Measurements from ENCODE around the gene ULK4.

Gene ULK4

DNA sequence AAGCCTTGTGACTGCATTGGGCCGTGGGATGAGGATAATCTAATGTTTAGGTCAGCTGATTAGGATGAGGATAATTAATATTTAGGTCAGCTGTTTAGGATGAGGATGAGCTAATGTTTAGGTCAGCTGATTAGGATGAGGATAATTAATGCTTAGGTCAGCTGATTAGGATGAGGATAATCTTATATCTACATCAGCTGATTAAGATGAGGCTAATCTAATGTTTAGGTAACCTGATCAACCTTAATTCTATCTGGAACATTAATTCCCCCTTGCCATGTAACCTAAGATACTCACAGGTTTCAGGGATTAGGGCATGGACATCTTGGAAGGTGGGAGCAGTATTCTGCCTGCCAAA lies 362.8 kb downstream of the ULK4 start:
- no peak overlapping the region for H3K4me3 ChIP-seq (ENCODE audit: low read length)
- DNase-seq (ENCODE audit: low read depth): no peak
- TF ChIP-seq, protein P1, sequence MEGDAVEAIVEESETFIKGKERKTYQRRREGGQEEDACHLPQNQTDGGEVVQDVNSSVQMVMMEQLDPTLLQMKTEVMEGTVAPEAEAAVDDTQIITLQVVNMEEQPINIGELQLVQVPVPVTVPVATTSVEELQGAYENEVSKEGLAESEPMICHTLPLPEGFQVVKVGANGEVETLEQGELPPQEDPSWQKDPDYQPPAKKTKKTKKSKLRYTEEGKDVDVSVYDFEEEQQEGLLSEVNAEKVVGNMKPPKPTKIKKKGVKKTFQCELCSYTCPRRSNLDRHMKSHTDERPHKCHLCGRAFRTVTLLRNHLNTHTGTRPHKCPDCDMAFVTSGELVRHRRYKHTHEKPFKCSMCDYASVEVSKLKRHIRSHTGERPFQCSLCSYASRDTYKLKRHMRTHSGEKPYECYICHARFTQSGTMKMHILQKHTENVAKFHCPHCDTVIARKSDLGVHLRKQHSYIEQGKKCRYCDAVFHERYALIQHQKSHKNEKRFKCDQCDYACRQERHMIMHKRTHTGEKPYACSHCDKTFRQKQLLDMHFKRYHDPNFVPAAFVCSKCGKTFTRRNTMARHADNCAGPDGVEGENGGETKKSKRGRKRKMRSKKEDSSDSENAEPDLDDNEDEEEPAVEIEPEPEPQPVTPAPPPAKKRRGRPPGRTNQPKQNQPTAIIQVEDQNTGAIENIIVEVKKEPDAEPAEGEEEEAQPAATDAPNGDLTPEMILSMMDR (conservative IDR thresholded peaks at IDR 0.05; ENCODE audit: low read length): no peak

DNA sequence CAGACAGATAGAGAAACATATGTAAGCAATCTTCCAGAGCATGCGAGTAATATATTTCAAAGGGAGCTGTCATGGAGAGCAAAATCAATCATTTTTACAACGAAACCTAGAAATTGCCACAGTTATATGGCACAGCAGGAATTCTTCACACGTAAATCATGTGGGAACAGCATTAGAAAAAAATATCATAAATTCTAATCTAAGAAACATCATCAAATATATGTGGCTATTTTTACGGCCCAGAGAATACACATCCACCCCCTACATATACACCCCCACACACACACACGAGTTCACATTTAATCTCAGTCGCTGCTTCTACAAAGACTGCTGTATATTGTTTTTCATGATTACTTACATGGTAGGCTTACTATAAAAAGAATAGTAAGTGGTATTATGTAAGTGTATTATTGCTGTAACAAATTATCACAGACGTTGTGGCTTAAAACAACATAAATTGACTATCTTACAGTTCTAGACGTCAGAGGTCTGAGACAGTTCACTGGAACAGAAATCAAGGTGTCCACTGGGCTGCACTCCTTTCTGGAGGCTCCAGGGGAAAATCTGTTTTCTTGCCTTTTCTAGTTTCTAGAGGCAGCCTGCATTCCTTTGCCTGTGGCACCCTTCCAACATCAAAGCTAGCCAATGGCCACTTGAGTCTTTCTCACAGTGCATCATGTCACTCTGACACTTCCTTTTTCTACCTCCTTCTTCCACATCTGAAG lies 363.3 kb downstream of the ULK4 start:
- peak; percentile 72 for DNase-seq (ENCODE audit: low read depth)
- H3K4me3 ChIP-seq (ENCODE audit: low read length): no peak overlapping the region
- TF ChIP-seq, protein P1 (conservative IDR thresholded peaks at IDR 0.05; ENCODE audit: low read length): 0 out of 2 replicates have a peak, but pooled peaks have one; percentile 7

DNA sequence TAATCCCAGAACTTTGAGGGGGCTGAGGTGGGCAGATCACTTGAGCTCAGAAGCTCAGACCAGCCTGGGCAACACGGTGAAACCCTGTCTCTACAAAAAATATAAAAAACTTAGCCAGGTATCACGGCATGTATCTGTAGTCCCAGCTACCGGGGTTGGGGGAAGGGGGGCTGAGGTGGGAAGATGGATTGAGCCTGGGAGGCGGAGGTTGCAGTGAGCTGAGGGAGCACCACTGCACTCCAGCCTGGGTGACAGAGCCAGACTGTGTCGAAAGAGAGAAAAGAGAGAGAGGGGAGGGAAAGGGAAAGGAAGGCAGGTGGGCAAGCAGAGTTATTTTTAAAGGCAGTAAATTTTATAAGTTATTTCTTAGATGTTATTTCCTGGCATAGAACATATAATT lies 368.1 kb downstream of the ULK4 start:
- TF ChIP-seq, protein P1 (conservative IDR thresholded peaks at IDR 0.05; ENCODE audit: low read length): no peak
- no peak overlapping the region for H3K4me3 ChIP-seq (ENCODE audit: low read length)
- DNase-seq (ENCODE audit: low read depth): no peak

DNA sequence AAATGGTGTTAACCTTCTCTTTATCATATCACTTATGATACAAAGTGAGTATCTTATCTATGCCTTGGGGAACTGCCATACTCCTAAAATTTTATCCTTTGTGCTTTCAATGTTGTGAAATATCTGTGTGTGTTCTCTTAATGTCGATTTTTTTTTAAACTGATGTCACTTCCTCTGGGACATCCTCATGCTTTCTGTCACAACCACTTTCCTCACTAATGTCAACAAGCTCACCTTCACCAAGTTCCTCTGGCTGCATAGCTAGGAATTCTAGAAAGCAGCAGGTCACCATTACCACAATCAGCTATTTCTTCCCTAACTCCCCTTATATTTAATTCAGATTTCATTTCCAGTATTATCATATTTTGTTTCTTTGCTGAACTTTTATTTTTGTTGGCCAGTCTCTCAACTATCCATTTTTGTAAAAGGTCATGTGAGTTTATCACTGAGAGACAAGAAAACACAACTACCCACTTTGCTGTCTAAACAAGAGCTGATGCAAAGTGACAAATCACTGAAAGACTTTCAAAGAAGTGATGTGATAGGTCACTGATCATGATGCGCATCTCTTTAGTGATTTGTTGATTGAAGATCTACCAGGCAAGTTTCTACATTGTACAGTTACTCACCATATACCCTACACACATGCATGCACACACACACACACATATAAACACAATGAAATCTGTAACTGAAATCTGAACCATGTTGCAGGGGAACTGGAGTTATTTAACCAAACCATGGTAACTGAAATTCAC lies 369.0 kb downstream of the ULK4 start:
- no peak for DNase-seq (ENCODE audit: low read depth)
- no peak overlapping the region for H3K4me3 ChIP-seq (ENCODE audit: low read length)
- TF ChIP-seq, protein P1 (conservative IDR thresholded peaks at IDR 0.05; ENCODE audit: low read length): no peak

DNA sequence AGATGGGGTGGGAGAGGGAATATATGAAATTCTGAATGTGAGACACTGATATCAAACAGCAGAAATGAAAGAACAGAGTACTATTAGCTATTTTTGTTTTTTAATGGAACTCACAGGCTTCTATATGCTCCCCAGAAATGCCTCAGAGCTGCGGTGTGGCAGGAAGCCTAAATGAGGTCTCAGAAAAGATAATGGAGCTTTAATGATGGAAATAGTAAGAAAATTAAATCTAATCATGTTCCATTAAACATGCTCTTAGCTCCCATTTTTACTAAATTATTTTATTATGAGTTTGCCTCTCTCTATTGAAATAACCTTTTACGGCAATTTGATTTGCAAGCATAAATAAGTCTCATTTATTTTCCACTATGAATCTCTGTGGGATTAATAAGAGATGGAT lies 378.9 kb downstream of the ULK4 start:
- TF ChIP-seq, protein P1 (conservative IDR thresholded peaks at IDR 0.05; ENCODE audit: low read length): no peak
- H3K4me3 ChIP-seq (ENCODE audit: low read length): no peak overlapping the region
- no peak for DNase-seq (ENCODE audit: low read depth)

DNA sequence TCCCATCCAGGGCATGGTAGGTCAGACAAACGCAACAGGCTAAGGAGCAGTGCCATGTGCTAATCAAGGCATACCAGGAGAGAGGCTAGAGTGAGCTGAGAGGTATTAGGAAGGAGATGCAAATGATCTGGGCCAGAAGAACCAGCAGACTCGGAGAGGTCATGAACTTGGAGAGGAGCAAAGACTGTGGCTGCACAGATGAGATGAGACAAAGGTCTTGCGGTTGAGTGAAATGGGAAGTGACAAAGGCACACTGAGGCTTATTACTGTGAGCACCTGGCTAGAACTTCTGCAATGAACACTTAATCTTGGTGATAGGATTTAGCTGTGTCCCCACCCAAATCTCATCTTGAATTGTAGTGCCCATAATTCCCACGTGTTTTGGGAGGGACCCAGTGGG lies 380.2 kb downstream of the ULK4 start:
- no peak for DNase-seq (ENCODE audit: low read depth)
- TF ChIP-seq, protein P1 (conservative IDR thresholded peaks at IDR 0.05; ENCODE audit: low read length): no peak
- no peak overlapping the region for H3K4me3 ChIP-seq (ENCODE audit: low read length)

Measured in AG10803 (cell line).